Activated naive CD4-positive, alpha-beta T cell treated with anti-CD3 and anti-CD28 coated beads, Interleukin-2, amount 10 ng/mL, durations not matched to agents 7 days and 5 days (primary cell): ENCODE measurements around the gene NTN1.

ENCODE experiments used
- CTCF ChIA-PET: fragments of 350-600 bp; sonication (Branson Sonifier 250); formaldehyde crosslinking; loops from one replicate; lab custom pipeline; 2021; ENCODE audit warnings: antibody characterized with exemption; lab: Charles Lee
- DNase-seq: peaks from one replicate; pipeline ENCODE4 v3.0.0-alpha.2; 2020
- H3K27ac Mint-ChIP-seq: one replicate; pipeline ENCODE4 v1.8.0; 2021; ENCODE audit warnings: mild to moderate bottlenecking, moderate library complexity, mixed read lengths
- H3K27me3 Mint-ChIP-seq: one replicate; pipeline ENCODE4 v1.8.0; 2021; ENCODE audit warnings: mild to moderate bottlenecking, mixed read lengths
- H3K36me3 Mint-ChIP-seq: one replicate; pipeline ENCODE4 v1.8.0; 2021; ENCODE audit warnings: mixed read lengths
- H3K4me1 Mint-ChIP-seq: one replicate; pipeline ENCODE4 v1.8.0; 2021; ENCODE audit warnings: mixed read lengths
- H3K4me3 Mint-ChIP-seq: one replicate; pipeline ENCODE4 v1.8.0; 2021; ENCODE audit warnings: mild to moderate bottlenecking, moderate library complexity, mixed read lengths
- H3K9me3 Mint-ChIP-seq: one replicate; pipeline ENCODE4 v1.8.0; 2021; ENCODE audit warnings: mixed read lengths

The NTN1 gene

GRCh38 chr17:8997994-8998628, 23.2 kb upstream of the NTN1 start:
- no peaks in the 10 kb centered on the region for H3K36me3 Mint-ChIP-seq

DNA sequence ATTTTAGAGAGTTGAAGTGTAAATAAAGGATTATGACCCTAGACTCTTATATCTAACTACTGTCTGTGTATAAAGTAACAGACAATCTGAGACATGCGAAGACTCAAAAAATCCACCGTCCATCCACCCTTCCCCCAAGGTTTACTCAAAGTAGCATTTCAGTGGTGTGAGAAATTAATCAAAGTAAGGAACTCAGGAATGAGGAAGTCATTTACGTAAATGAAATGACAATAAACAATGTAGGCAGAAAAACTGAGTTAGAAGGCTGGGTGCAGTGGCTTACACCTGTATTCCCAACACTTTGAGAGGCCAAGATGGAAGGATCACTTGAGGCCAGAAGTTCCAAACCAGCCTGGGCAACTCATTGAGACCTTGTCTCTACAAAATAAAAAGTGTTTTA, 19.8 kb upstream of the NTN1 start:
- H3K27me3 Mint-ChIP-seq, result peaks cover 83% of the 10 kb centered on the region
- H3K4me1 Mint-ChIP-seq, result peaks cover 13% of the 10 kb centered on the region
- H3K9me3 Mint-ChIP-seq, result no peaks in the 10 kb centered on the region
- no peak overlapping the region for H3K27ac Mint-ChIP-seq
- H3K4me3 Mint-ChIP-seq, result no peak overlapping the region
- no peak for DNase-seq
- peaks cover 1% of the 10 kb centered on the region for H3K36me3 Mint-ChIP-seq
- CTCF ChIA-PET, result no interaction called here

More at GRCh38 chr17:8997994-8998628, 23.2 kb upstream of the NTN1 start:
- Mint-ChIP-seq H3K4me1 (peaks cover 13% of the 10 kb centered on the region), H3K9me3 (no peaks in the 10 kb centered on the region), H3K27me3 (peaks cover 52% of the 10 kb centered on the region), H3K4me3 (no peak overlapping the region), H3K27ac (no peak overlapping the region)
- peak; percentile 83 for DNase-seq
- CTCF ChIA-PET, result interaction anchor here (0.6 to 2.0 kb wide), 33 partner anchors 10 to 615 kb away, joined by 3 to 20 read pairs (median 4); partner anchors contain the start of genes MFSD6L and PIK3R6

DNA sequence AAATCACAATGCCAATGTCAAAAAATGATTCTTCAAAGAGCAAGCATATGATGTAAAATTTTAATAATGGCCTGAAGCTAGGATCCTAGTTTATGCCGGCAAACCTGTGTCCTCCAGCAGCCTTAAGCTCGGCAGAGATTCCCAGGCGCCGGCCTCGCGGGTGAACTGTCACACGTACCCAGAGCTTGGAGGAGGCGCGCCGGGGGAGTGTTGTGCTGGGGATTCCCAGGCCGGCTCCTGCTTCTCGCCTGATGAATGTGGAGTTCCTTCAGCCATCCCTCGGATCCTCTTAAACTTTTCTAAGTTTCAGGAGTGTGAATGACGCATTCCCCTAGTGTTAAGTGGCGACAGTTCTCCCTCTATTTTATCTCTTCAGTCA, 19.1 kb upstream of the NTN1 start:
- DNase-seq, result no peak
- H3K36me3 Mint-ChIP-seq, result peaks cover 1% of the 10 kb centered on the region
- peaks cover 13% of the 10 kb centered on the region for H3K4me1 Mint-ChIP-seq
- peak overlapping the region; percentile 49 for H3K4me3 Mint-ChIP-seq
- H3K9me3 Mint-ChIP-seq, result no peaks in the 10 kb centered on the region
- CTCF ChIA-PET, result interaction anchor here (1.3 to 1.8 kb wide), 2 partner anchors 133 to 520 kb away, joined by 3 to 5 read pairs; no protein-coding TSS in a partner anchor
- peaks cover 89% of the 10 kb centered on the region for H3K27me3 Mint-ChIP-seq
- no peak overlapping the region for H3K27ac Mint-ChIP-seq

DNA sequence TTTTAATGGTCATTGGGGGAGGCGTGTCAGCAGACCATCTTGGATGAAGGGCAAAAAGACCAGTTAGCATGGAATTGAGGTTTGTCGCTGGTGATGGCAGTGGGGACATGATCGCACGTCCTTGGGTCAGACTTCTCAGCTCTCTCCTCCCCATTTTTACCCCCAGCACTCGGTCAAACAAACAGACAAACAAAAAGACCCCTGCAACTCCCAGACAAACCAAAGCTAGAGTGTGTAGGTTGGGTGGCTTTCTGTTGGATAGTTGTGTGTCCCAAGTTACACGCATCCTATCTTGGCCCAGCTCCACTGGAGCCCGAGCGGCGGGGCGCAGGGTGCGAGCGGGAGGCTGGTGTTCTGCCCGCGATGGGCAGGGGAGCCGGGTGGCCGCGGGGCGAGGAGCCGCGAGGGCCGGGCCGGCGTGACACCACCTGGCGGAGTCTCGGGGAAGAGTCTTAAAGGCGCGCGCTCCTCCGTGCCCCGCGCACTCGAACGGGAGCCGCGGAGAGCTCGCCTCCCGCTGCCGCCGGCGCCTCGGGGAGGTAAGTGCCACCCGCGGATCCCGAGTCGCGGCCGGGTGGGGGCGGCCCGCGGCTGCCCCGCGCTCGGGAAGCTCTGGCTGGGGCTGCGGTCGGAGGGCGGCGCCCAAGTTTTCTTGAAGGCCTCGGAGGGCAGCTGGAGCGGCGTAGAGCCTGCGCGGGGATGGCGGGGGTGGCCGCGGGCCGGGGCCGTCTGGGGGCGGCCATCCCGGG, 18.5 kb upstream of the NTN1 start:
- Mint-ChIP-seq H3K4me1 (peaks cover 13% of the 10 kb centered on the region), H3K36me3 (peaks cover 1% of the 10 kb centered on the region), H3K27me3 (peaks cover 95% of the 10 kb centered on the region), H3K27ac (no peak overlapping the region), H3K9me3 (no peaks in the 10 kb centered on the region), H3K4me3 (peak overlapping the region; percentile 49)
- CTCF ChIA-PET, result interaction anchor here (0.7 to 1.8 kb wide), 5 partner anchors 16 to 520 kb away, joined by 3 to 5 read pairs (median 3); no protein-coding TSS in a partner anchor
- peak; percentile 40 for DNase-seq

- CTCF ChIA-PET, result interaction anchor here (0.7 to 1.8 kb wide), 5 partner anchors 15 to 519 kb away, joined by 3 to 5 read pairs (median 3); no protein-coding TSS in a partner anchor
- H3K4me3 Mint-ChIP-seq, result no peak overlapping the region
- no peak overlapping the region for H3K27ac Mint-ChIP-seq
- peaks cover 9% of the 10 kb centered on the region for H3K4me1 Mint-ChIP-seq
- H3K36me3 Mint-ChIP-seq, result peaks cover 1% of the 10 kb centered on the region
- DNase-seq, result no peak
- peaks cover 90% of the 10 kb centered on the region for H3K27me3 Mint-ChIP-seq
- no peaks in the 10 kb centered on the region for H3K9me3 Mint-ChIP-seq
These were observed 17.8 kb upstream of the NTN1 start for GRCh38 chr17:9003355-9004131.

GRCh38 chr17:9004132-9004960, 17.0 kb upstream of the NTN1 start:
- H3K4me1 Mint-ChIP-seq, result peaks cover 9% of the 10 kb centered on the region

DNA sequence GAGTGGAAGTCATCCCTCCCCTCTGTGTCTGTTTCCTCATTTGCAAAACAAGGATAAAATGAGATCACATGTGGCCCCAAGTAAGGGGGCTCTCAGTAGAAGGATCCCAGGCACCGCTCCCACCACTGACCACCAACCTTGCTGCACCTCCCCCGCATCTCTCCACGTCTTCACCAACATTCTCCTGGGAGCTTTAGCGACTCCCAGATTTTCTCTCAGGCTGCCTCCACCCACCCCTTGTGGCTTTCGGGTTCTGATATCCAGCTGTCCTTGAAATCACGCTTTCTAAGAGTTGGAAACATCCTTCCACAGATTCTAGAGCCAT, 16.4 kb upstream of the NTN1 start:
- Mint-ChIP-seq H3K36me3 (peaks cover 1% of the 10 kb centered on the region), H3K4me3 (no peak overlapping the region), H3K4me1 (peaks cover 9% of the 10 kb centered on the region), H3K27me3 (peaks cover 91% of the 10 kb centered on the region), H3K27ac (peak overlapping the region; percentile 20), H3K9me3 (no peaks in the 10 kb centered on the region)
- DNase-seq, result no peak
- CTCF ChIA-PET, result interaction anchor here (0.9 kb wide), 1 partner anchor 219 kb away, joined by 3 read pairs; no protein-coding TSS in a partner anchor

More at GRCh38 chr17:9004132-9004960, 17.0 kb upstream of the NTN1 start:
- no peaks in the 10 kb centered on the region for H3K9me3 Mint-ChIP-seq
- peaks cover 91% of the 10 kb centered on the region for H3K27me3 Mint-ChIP-seq
- H3K36me3 Mint-ChIP-seq, result peaks cover 1% of the 10 kb centered on the region
- H3K4me3 Mint-ChIP-seq, result no peak overlapping the region
- no peak overlapping the region for H3K27ac Mint-ChIP-seq
- CTCF ChIA-PET, result interaction anchor here (0.9 to 1.8 kb wide), 2 partner anchors 218 to 518 kb away, joined by 3 to 5 read pairs; no protein-coding TSS in a partner anchor
- no peak for DNase-seq

DNA sequence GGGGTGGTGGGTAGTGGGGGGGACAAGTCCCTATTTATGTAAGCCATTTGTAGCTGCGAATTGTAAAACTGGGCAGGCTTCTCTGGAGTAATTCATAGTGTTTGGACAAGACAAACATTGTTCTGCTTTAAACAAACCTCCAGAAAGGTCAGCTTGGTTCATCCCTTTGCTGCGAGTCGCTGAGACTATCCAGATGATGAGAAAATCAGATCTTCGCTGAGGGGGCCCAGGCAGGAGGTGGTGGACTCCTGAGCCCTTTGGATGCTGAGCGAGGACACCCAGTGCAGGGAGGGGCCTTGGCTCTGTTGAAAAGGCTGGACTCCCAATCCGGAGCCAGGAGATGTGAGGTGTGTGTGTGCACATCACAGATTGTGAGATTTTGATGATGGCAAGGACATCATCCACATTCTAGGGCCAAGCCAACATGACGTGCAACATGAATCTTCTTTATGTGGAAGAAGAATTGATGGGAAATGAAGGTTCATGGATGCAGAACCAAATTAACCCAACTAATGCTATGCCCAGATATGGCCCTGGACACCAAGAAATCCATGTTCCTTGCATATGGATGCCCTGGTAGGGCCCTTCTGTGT, 15.0 kb upstream of the NTN1 start:
- Mint-ChIP-seq H3K4me1 (peaks cover 9% of the 10 kb centered on the region), H3K36me3 (peaks cover 1% of the 10 kb centered on the region), H3K9me3 (no peaks in the 10 kb centered on the region), H3K4me3 (no peak overlapping the region), H3K27me3 (peaks cover 92% of the 10 kb centered on the region), H3K27ac (no peak overlapping the region)
- no peak for DNase-seq
- CTCF ChIA-PET, result no interaction called here

DNA sequence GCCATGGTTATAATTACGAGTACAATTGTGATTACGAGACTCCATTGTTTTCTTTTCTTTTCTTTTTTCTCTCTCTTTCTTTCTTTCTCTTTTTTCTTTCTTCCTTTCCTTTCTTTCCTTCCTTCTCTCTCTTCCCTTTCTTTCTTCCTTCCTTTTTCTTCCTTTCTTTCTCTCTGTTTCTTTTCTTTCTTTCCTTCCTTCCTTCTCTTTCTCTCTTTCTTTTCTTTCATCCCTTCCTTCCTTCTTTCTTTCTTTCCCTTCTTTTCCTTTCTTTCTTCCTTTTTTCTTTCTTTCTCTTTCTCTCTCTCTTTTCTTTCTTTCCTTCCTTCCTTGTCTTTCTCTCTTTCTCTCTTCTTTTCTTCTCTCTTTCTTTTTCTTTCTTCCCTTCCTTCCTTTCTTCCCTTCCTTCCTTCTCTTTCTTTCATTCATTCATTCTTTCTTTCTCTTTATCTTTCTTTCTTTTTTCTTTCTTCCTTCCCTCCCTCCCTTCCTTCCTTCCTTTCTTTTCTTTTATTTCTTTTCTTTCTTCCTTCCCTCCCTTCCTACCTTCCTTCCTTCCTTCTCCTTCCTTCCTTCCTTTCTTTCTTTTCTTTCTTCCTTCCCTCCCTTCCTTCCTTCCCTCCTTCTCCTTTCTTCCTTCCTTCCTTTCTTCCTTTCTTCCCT, 14.1 kb upstream of the NTN1 start:
- Mint-ChIP-seq H3K4me3 (no peak overlapping the region), H3K4me1 (peaks cover 5% of the 10 kb centered on the region), H3K9me3 (no peaks in the 10 kb centered on the region), H3K27me3 (peaks cover 83% of the 10 kb centered on the region), H3K36me3 (peaks cover 1% of the 10 kb centered on the region), H3K27ac (no peak overlapping the region)
- CTCF ChIA-PET, result no interaction called here
- DNase-seq, result no peak

DNA sequence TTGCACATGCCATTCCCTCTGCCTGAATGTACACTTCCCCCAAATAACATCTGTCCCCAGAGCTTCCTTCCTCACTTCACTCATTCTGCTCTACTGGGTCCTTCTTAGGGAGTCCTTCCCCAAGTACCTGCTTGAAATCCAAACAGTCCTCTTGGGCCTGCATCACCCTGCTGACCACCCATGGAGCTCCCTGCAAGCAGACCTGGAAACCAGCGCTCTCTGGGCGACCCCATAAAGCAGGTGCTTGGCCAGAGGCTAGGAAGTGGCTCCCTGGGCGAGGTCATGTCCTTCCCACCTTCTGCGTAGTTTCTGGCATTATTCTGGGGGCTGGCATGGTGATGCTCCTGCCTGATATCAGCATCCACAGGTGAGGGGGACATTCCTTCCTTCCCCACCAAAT, 12.2 kb upstream of the NTN1 start:
- Mint-ChIP-seq H3K4me1 (no peaks in the 10 kb centered on the region), H3K4me3 (no peak overlapping the region), H3K36me3 (peaks cover 1% of the 10 kb centered on the region), H3K9me3 (no peaks in the 10 kb centered on the region), H3K27me3 (peaks cover 77% of the 10 kb centered on the region), H3K27ac (no peak overlapping the region)
- CTCF ChIA-PET, result no interaction called here
- DNase-seq, result no peak

GRCh38 chr17:9009737-9010136, 11.6 kb upstream of the NTN1 start:
- Mint-ChIP-seq H3K4me3 (no peak overlapping the region), H3K27me3 (peaks cover 76% of the 10 kb centered on the region), H3K9me3 (no peaks in the 10 kb centered on the region), H3K36me3 (peaks cover 1% of the 10 kb centered on the region), H3K4me1 (no peaks in the 10 kb centered on the region), H3K27ac (no peak overlapping the region)
- CTCF ChIA-PET, result no interaction called here
- DNase-seq, result no peak

GRCh38 chr17:9011001-9011400, 10.3 kb upstream of the NTN1 start:
- no peaks in the 10 kb centered on the region for H3K36me3 Mint-ChIP-seq
- H3K4me3 Mint-ChIP-seq, result no peak overlapping the region
- no peak overlapping the region for H3K27ac Mint-ChIP-seq
- DNase-seq, result no peak
- H3K4me1 Mint-ChIP-seq, result no peaks in the 10 kb centered on the region
- peaks cover 64% of the 10 kb centered on the region for H3K27me3 Mint-ChIP-seq
- CTCF ChIA-PET, result no interaction called here
- H3K9me3 Mint-ChIP-seq, result no peaks in the 10 kb centered on the region
